ENCODE data around the gene CDC42BPB. TPM values are rescaled to one million over a fixed set of nuclear protein-coding genes. Genes with fewer than 3 reads are reported as not detected.
A peak's percentile ranks its signal among the peaks of the same experiment; 100 is the strongest.

Gene CDC42BPB
- total RNA-seq, 6 donors from 2014 or later, result 108 to 268 (median 124) TPM

- ATAC-seq (ENCODE audit: low FRiP score in 2 of 2) (peak in 1 of 2 donors; percentile 1), DNase-seq (peak in 1 of 2 donors; percentile 84)
- peaks cover 0 to 27% (median 20%) of the 10 kb centered on the region in 4 donors for H3K27me3 ChIP-seq
- no peaks in the 10 kb centered on the region for H3K36me3 ChIP-seq
- H3K4me3 ChIP-seq, result peak overlapping the region in 3 of 4 donors; percentile 10 to 39 (median 31)
- no peak overlapping the region for H3K27ac ChIP-seq
- no peaks in the 10 kb centered on the region for H3K9me3 ChIP-seq
- TF ChIP-seq POLR2AphosphoS5 (IDR thresholded peaks at IDR 0.05), result no peak
- no peak for TF ChIP-seq POLR2A (IDR thresholded peaks at IDR 0.05)
- no peak for TF ChIP-seq CTCF (IDR thresholded peaks at IDR 0.05)
- no peak for TF ChIP-seq EP300 (IDR thresholded peaks at IDR 0.05)
- WGBS, 2 donors, result 11 to 16% methylated on average over 8 to 48 of the region's 53 CpGs
- H3K4me1 ChIP-seq, result peaks cover 14 to 32% (median 22%) of the 10 kb centered on the region in 4 donors
Observed at GRCh38 chr14:102923201-102923924, 134.0 kb downstream of the CDC42BPB start.

GRCh38 chr14:102922490-102923200, 134.7 kb downstream of the CDC42BPB start, which contains the start of gene AMN:
Gene AMN, plus strand, starts transcription at chr14:102922663. Its CDS starts 26 bp downstream, at chr14:102922689.
- peak within 1 kb of the TSS in 3 of 4 donors; percentile 10 to 39 (median 31) for H3K4me3 ChIP-seq

DNA sequence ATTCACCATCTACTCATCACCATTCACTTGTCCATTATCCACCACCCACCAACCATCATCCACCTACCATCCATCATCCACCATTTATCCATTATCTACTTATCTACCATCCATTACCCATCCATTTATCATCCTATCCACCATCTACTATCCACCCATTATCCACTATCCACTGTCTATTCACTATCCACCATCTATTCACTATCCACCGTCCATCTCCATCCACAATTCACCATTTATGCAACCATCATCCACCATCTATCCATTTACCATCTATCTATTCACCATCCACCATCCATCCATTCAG, 136.4 kb downstream of the CDC42BPB start:
- H3K27ac ChIP-seq, result no peak overlapping the region
- H3K27me3 ChIP-seq, result peaks cover 0 to 22% (median 16%) of the 10 kb centered on the region in 4 donors
- no peak for DNase-seq
- 88 to 93% methylated on average over 1 of the region's 1 CpG for WGBS, 2 donors
- no peaks in the 10 kb centered on the region for H3K36me3 ChIP-seq
- peaks cover 7 to 18% (median 15%) of the 10 kb centered on the region in 4 donors for H3K4me1 ChIP-seq
- H3K4me3 ChIP-seq, result no peak overlapping the region
- TF ChIP-seq POLR2A (IDR thresholded peaks at IDR 0.05) (no peak), EP300 (IDR thresholded peaks at IDR 0.05) (no peak), CTCF (IDR thresholded peaks at IDR 0.05) (no peak), POLR2AphosphoS5 (IDR thresholded peaks at IDR 0.05) (no peak)
- no peaks in the 10 kb centered on the region for H3K9me3 ChIP-seq
- ATAC-seq (ENCODE audit: low FRiP score in 2 of 2), result no peak

More at GRCh38 chr14:102922490-102923200, 134.7 kb downstream of the CDC42BPB start, which contains the start of gene AMN:
- Histone ChIP-seq H3K27me3 (peaks cover 0 to 22% (median 16%) of the 10 kb centered on the region in 4 donors), H3K36me3 (no peaks in the 10 kb centered on the region), H3K9me3 (no peaks in the 10 kb centered on the region), H3K4me1 (peaks cover 7 to 25% (median 16%) of the 10 kb centered on the region in 4 donors), H3K27ac (no peak within 1 kb of the TSS)
- 15 to 19% methylated on average over 10 to 38 of the region's 56 CpGs for WGBS, 2 donors
- TF ChIP-seq EP300 (IDR thresholded peaks at IDR 0.05) (no peak), POLR2AphosphoS5 (IDR thresholded peaks at IDR 0.05) (no peak), POLR2A (IDR thresholded peaks at IDR 0.05) (no peak), CTCF (IDR thresholded peaks at IDR 0.05) (no peak)
- DNase-seq (peak in 1 of 2 donors; percentile 84), ATAC-seq (ENCODE audit: low FRiP score in 2 of 2) (peak in 1 of 2 donors; percentile 32)

DNA sequence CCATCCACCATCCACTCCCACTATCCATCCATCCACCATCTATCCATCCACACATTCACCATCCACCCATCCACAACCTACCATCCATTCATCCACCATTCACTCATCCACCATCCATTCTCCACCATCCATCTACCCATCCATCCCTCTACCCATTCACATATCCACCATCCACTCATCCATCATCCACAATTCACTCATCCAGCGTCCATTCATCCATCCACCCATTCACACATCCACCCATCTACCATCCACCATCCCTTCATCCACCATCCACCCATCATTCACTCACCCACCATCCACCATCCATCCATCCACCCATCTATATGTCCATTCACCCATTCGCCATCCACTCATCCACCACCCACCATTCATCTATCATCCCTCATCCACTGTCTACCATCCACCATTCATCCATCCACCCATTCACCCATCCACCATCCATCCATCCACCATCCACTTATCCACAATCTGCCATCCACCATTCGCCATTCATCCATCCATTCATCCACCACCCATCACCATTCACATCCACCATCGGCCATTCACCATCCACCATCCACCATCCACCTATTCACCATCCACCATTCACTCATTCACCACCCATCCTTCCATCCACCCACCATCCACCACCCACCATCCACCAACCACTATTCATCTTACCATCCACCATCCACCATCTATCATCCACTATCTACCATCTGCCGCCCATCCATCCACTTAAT, 136.9 kb downstream of the CDC42BPB start:
- no peak for TF ChIP-seq EP300 (IDR thresholded peaks at IDR 0.05)
- TF ChIP-seq CTCF (IDR thresholded peaks at IDR 0.05), result no peak
- Histone ChIP-seq H3K36me3 (no peaks in the 10 kb centered on the region), H3K27ac (no peak overlapping the region), H3K9me3 (no peaks in the 10 kb centered on the region), H3K4me3 (no peak overlapping the region), H3K27me3 (peaks cover 0 to 22% (median 16%) of the 10 kb centered on the region in 4 donors), H3K4me1 (peaks cover 7 to 18% (median 15%) of the 10 kb centered on the region in 4 donors)
- DNase-seq (no peak), ATAC-seq (ENCODE audit: low FRiP score in 2 of 2) (no peak)
- WGBS, 2 donors, result 91 to 97% methylated on average over 5 of the region's 5 CpGs

Data from upper lobe of left lung (tissue), 6 donors.